ENCODE measurements around the gene TTC29. TPM values are rescaled to one million over a fixed set of nuclear protein-coding genes. Genes with fewer than 3 reads are reported as not detected.

TTC29 gene
- total RNA-seq, 1 experiment from 2014 or later = not detected

DNA sequence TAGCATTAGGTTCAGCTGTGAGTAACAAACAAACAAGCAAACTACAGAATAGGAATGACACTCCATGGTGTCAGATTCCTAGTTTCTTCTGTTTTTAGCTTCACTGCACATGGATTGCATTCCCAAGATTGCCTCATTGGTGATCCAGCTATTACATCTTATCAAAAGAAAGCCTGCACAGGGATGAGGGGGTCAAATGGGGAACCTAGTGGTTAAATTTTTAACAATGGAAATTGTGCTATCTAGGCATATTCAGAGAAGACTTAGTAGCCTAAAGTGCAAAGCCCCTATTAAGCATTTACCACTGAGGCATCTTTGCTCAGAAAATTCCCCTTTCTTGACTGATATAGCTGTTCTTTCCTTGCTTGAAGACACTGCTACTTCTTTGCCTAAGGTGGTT, 3.9 kb upstream of the TTC29 start:
- intact Hi-C loops (cut with micrococcal nuclease; ENCODE audit: unreplicated experiment) = loop anchor here (10.0 kb wide), 1 partner anchor 145 kb away; no protein-coding TSS in a partner anchor
- CTCF ChIA-PET = no interaction called here

DNA sequence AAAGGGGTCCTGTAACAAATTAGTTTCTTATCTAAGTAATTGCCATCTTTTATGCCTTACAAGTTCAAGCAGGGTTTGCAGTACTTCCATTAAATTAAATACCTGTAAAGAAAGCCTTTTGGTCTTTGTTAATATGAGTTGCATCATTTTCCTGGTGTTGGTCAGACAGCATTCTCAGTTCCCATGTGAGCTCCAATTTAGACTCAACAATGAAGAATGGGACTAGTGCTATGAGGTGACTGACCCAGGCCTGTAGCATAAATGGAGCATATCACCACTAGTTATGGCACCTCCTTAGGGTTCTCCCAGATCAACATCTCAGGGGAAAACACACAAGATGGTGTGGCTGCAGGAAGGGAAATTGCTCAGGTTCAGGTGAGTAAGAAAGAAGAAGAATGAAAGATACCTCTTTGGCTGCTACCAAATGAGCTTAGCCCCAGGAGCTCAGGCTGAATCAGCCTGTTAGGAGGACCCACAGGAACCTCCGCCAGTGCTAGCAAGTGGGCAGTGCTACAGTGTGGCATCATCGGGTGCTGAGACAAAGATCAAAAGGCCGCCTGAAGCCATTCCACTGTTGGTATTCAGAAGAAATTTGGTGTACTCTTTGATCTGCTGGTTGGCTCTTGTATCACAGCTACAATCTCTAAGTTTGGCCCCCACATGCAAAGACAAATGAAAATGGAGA, 1.8 kb downstream of the TTC29 start:
- H3K36me3 Mint-ChIP-seq (ENCODE audit: insufficient read depth, unreplicated experiment) = no peaks in the 10 kb centered on the region
- TF ChIP-seq, protein P1, sequence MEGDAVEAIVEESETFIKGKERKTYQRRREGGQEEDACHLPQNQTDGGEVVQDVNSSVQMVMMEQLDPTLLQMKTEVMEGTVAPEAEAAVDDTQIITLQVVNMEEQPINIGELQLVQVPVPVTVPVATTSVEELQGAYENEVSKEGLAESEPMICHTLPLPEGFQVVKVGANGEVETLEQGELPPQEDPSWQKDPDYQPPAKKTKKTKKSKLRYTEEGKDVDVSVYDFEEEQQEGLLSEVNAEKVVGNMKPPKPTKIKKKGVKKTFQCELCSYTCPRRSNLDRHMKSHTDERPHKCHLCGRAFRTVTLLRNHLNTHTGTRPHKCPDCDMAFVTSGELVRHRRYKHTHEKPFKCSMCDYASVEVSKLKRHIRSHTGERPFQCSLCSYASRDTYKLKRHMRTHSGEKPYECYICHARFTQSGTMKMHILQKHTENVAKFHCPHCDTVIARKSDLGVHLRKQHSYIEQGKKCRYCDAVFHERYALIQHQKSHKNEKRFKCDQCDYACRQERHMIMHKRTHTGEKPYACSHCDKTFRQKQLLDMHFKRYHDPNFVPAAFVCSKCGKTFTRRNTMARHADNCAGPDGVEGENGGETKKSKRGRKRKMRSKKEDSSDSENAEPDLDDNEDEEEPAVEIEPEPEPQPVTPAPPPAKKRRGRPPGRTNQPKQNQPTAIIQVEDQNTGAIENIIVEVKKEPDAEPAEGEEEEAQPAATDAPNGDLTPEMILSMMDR (IDR thresholded peaks at IDR 0.05; ENCODE audit: insufficient read depth in 1 of 2, low read depth in 1 of 2, low read length in 1 of 2, severe bottlenecking in 1 of 2, unreplicated experiment in 1 of 2) = no peak
- H3K27me3 Mint-ChIP-seq (ENCODE audit: insufficient read depth, unreplicated experiment) = peaks cover 15% of the 10 kb centered on the region
- H3K9me3 Mint-ChIP-seq (ENCODE audit: unreplicated experiment) = no peaks in the 10 kb centered on the region
- no TSS peak for BruUV-seq (replicated peaks)
- H3K4me1 Mint-ChIP-seq (ENCODE audit: low read depth, unreplicated experiment) = peaks cover 8% of the 10 kb centered on the region
- intact Hi-C loops (cut with micrococcal nuclease; ENCODE audit: unreplicated experiment) = loop anchor here (10.0 kb wide), 1 partner anchor 151 kb away; no protein-coding TSS in a partner anchor
- no peak overlapping the region for H3K4me3 Mint-ChIP-seq (ENCODE audit: unreplicated experiment)
- no peak overlapping the region for H3K27ac Mint-ChIP-seq (ENCODE audit: unreplicated experiment)
- Histone ChIP-seq H3K4me1 (no peaks in the 10 kb centered on the region), H3K4me3 (ENCODE audit: low read depth, low read length) (no peak overlapping the region), H3K36me3 (ENCODE audit: control insufficient read depth, insufficient read depth, low read length) (no peaks in the 10 kb centered on the region), H3K9me3 (no peaks in the 10 kb centered on the region), H3K27me3 (replicated peaks; ENCODE audit: control insufficient read depth, insufficient read depth, low read length) (no peaks in the 10 kb centered on the region)
- CTCF ChIA-PET = no interaction called here
- peak; percentile 1 to 38 for DNase-seq
- POLR2A ChIA-PET = no interaction called here

More for the DNA sequence above, 3.9 kb upstream of the TTC29 start:
- no peaks in the 10 kb centered on the region for H3K27me3 ChIP-seq (replicated peaks; ENCODE audit: control insufficient read depth, insufficient read depth, low read length)
- no peak for DNase-seq
- H3K36me3 Mint-ChIP-seq (ENCODE audit: insufficient read depth, unreplicated experiment) = no peaks in the 10 kb centered on the region
- no peaks in the 10 kb centered on the region for H3K9me3 Mint-ChIP-seq (ENCODE audit: unreplicated experiment)
- H3K4me1 ChIP-seq = no peaks in the 10 kb centered on the region
- no peak overlapping the region for H3K4me3 Mint-ChIP-seq (ENCODE audit: unreplicated experiment)
- peaks cover 8% of the 10 kb centered on the region for H3K4me1 Mint-ChIP-seq (ENCODE audit: low read depth, unreplicated experiment)
- POLR2A ChIA-PET = no interaction called here
- no TSS peak for BruUV-seq (replicated peaks)
- H3K36me3 ChIP-seq (ENCODE audit: control insufficient read depth, insufficient read depth, low read length) = no peaks in the 10 kb centered on the region
- H3K27me3 Mint-ChIP-seq (ENCODE audit: insufficient read depth, unreplicated experiment) = peaks cover 11% of the 10 kb centered on the region
- TF ChIP-seq, protein P1 (IDR thresholded peaks at IDR 0.05; ENCODE audit: insufficient read depth in 1 of 2, low read depth in 1 of 2, low read length in 1 of 2, severe bottlenecking in 1 of 2, unreplicated experiment in 1 of 2) = no peak
- H3K27ac Mint-ChIP-seq (ENCODE audit: unreplicated experiment) = no peak overlapping the region
- no peaks in the 10 kb centered on the region for H3K9me3 ChIP-seq
- H3K4me3 ChIP-seq (ENCODE audit: low read depth, low read length) = no peak overlapping the region

DNA sequence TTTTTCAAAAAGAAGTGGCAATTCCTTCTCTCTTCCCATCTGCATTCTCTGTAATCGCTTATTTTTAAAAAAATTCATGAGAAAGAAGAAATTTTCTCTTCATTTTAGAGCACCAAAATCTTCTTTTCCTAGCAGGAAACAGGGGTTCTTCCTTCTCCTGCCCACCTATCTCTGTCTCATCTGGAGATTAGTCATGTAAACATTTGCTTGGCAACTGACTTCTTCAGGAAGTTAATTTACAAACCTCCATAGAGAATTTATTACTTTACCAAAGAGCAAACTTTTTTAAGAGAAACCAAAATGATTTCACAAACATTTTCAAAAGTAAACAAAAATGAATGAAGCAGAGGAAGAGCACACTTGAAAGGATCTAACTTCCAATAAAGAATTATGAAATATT, 13.5 kb downstream of the TTC29 start:
- H3K4me3 Mint-ChIP-seq (ENCODE audit: unreplicated experiment) = no peak overlapping the region

More for the DNA sequence above, 13.5 kb downstream of the TTC29 start:
- H3K36me3 Mint-ChIP-seq (ENCODE audit: insufficient read depth, unreplicated experiment) = no peaks in the 10 kb centered on the region
- POLR2A ChIA-PET = no interaction called here
- TF ChIP-seq, protein P1 (IDR thresholded peaks at IDR 0.05; ENCODE audit: insufficient read depth in 1 of 2, low read depth in 1 of 2, low read length in 1 of 2, severe bottlenecking in 1 of 2, unreplicated experiment in 1 of 2) = no peak
- no peak overlapping the region for H3K27ac Mint-ChIP-seq (ENCODE audit: unreplicated experiment)
- CTCF ChIA-PET = no interaction called here
- intact Hi-C loops (cut with micrococcal nuclease; ENCODE audit: unreplicated experiment) = no loop called here
- BruUV-seq (replicated peaks) = no TSS peak
- H3K4me1 ChIP-seq = no peaks in the 10 kb centered on the region
- no peak for DNase-seq
- H3K4me3 ChIP-seq (ENCODE audit: low read depth, low read length) = no peak overlapping the region
- H3K36me3 ChIP-seq (ENCODE audit: control insufficient read depth, insufficient read depth, low read length) = no peaks in the 10 kb centered on the region
- H3K27me3 Mint-ChIP-seq (ENCODE audit: insufficient read depth, unreplicated experiment) = peaks cover 10% of the 10 kb centered on the region
- H3K27me3 ChIP-seq (replicated peaks; ENCODE audit: control insufficient read depth, insufficient read depth, low read length) = no peaks in the 10 kb centered on the region
- no peaks in the 10 kb centered on the region for H3K9me3 ChIP-seq
- no peaks in the 10 kb centered on the region for H3K9me3 Mint-ChIP-seq (ENCODE audit: unreplicated experiment)
- H3K4me1 Mint-ChIP-seq (ENCODE audit: low read depth, unreplicated experiment) = peaks cover 7% of the 10 kb centered on the region
